ENCODE results near the gene UNC93B1.

DNA sequence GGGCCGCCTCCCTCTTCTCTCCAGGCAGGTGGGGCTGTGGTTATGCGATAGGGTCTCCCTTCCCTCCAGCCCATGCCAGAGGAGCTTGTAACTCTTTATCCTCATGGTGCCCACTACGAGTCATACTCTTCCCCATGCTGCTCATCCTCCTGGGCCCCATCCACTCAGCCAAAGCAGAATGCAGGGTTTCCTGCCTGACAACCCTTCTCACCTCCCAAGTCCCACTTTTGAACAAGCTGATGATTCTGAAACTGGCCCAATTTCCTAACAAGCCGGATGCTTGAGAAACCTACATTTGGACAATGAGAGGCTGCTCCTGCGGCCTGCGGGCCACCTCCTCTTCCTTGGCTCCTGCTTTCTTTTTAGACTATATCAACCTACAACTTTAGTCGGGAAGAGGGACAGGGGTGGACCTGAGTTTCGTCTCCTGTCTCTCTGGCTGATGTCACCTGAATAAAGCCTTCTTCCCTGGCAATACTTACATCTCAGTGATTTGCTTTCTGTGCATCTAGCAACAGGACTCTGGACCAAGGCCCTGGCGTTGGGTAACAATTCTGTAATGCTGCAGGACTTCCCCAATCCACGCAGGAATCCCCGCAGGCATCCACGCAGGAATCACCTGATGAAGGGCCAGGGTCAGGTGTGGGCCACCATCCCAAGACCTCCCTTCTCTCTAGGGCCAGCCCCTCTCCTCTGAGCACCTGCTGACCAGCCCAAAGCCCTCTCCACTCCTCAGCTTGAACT is 25.1 kb upstream of the UNC93B1 start:
- TF ChIP-seq, protein P1, sequence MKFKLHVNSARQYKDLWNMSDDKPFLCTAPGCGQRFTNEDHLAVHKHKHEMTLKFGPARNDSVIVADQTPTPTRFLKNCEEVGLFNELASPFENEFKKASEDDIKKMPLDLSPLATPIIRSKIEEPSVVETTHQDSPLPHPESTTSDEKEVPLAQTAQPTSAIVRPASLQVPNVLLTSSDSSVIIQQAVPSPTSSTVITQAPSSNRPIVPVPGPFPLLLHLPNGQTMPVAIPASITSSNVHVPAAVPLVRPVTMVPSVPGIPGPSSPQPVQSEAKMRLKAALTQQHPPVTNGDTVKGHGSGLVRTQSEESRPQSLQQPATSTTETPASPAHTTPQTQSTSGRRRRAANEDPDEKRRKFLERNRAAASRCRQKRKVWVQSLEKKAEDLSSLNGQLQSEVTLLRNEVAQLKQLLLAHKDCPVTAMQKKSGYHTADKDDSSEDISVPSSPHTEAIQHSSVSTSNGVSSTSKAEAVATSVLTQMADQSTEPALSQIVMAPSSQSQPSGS (IDR thresholded peaks at IDR 0.05; ENCODE audit: low read length), result no peak
- TF ChIP-seq KDM5A (IDR thresholded peaks at IDR 0.05; ENCODE audit: low read length) (no peak), CHD1 (IDR thresholded peaks at IDR 0.05; ENCODE audit: low read depth, low read length) (no peak), EZH2 (IDR thresholded peaks at IDR 0.05; ENCODE audit: low read depth, low read length, severe bottlenecking) (no peak), POLR2A (IDR thresholded peaks at IDR 0.05; ENCODE audit: control extremely low read depth in 1 of 2, low read depth in 2 of 2, low read length in 2 of 2) (no peak), CEBPB (IDR thresholded peaks at IDR 0.05; ENCODE audit: low read depth, low read length) (no peak)
- TF ChIP-seq, protein P2, sequence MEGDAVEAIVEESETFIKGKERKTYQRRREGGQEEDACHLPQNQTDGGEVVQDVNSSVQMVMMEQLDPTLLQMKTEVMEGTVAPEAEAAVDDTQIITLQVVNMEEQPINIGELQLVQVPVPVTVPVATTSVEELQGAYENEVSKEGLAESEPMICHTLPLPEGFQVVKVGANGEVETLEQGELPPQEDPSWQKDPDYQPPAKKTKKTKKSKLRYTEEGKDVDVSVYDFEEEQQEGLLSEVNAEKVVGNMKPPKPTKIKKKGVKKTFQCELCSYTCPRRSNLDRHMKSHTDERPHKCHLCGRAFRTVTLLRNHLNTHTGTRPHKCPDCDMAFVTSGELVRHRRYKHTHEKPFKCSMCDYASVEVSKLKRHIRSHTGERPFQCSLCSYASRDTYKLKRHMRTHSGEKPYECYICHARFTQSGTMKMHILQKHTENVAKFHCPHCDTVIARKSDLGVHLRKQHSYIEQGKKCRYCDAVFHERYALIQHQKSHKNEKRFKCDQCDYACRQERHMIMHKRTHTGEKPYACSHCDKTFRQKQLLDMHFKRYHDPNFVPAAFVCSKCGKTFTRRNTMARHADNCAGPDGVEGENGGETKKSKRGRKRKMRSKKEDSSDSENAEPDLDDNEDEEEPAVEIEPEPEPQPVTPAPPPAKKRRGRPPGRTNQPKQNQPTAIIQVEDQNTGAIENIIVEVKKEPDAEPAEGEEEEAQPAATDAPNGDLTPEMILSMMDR (IDR thresholded peaks at IDR 0.05; ENCODE audit: control extremely low read depth in 1 of 3, insufficient read depth in 1 of 3, low read depth in 1 of 3, low read length in 3 of 3), result no peak

Measured in H1 (cell line).